HPDE6-E6E7 (cell line): ENCODE measurements around the gene BAIAP3.

Experiments
- DNase-seq: peaks from one replicate; pipeline ENCODE4 v3.0.0; 2011; ENCODE audit warnings: missing footprints; ENCODE audit errors: extremely low spot score

The BAIAP3 gene

GRCh38 chr16:1333854-1334700 is 632 bp downstream of the BAIAP3 start:
- no peak for DNase-seq

- no peak for DNase-seq
Observed at GRCh38 chr16:1334739-1335138, 1.3 kb downstream of the BAIAP3 start.

- DNase-seq = no peak
Observed at GRCh38 chr16:1335211-1335971, 1.9 kb downstream of the BAIAP3 start.

GRCh38 chr16:1335996-1336395 is 2.6 kb downstream of the BAIAP3 start:
- no peak for DNase-seq

GRCh38 chr16:1336619-1337018 is 3.2 kb downstream of the BAIAP3 start:
- DNase-seq = no peak

- no peak for DNase-seq
Observed at GRCh38 chr16:1337486-1337885, 4.0 kb downstream of the BAIAP3 start.

- no peak for DNase-seq
Observed at GRCh38 chr16:1338119-1338730, 4.8 kb downstream of the BAIAP3 start.

- DNase-seq = no peak
Observed at GRCh38 chr16:1338855-1339675, 5.6 kb downstream of the BAIAP3 start.

GRCh38 chr16:1340730-1341494 is 7.5 kb downstream of the BAIAP3 start:
- no peak for DNase-seq

GRCh38 chr16:1341495-1342420 is 8.3 kb downstream of the BAIAP3 start:
- DNase-seq = no peak

GRCh38 chr16:1342526-1343427 is 9.3 kb downstream of the BAIAP3 start:
- peak; percentile 99 for DNase-seq

GRCh38 chr16:1343428-1344242 is 10.2 kb downstream of the BAIAP3 start:
- DNase-seq = peak; percentile 19

- DNase-seq = no peak
Observed at GRCh38 chr16:1344499-1344898, 11.1 kb downstream of the BAIAP3 start.

- no peak for DNase-seq
Observed at GRCh38 chr16:1345087-1345486, 11.6 kb downstream of the BAIAP3 start.

- DNase-seq = no peak
Observed at GRCh38 chr16:1345651-1346421, 12.4 kb downstream of the BAIAP3 start.

GRCh38 chr16:1346422-1347285 is 13.2 kb downstream of the BAIAP3 start:
- no peak for DNase-seq
